ENCODE data around the gene SMIM20.

The SMIM20 gene

DNA sequence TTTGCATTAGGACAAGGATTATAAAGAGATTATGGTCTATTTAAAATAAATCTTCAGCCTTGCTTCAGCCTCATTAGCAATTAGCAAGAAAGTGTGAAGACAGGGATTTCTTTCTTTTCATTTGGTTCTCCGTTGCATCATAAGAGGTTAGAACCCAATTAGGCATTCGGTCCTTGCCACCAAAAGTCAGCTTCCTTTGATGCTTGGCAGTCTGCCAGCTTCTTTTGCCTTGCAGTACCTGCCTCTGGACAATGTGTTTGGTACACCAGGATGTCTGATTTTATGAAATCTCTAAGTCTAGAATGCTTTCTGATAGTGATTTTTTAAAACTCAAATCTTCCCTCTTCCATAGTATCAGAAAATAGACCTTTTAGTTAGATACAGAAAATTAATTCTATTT lies 12.4 kb downstream of the SMIM20 start:
- no peak for DNase-seq (ENCODE audit: low read depth in 2 of 2)

DNA sequence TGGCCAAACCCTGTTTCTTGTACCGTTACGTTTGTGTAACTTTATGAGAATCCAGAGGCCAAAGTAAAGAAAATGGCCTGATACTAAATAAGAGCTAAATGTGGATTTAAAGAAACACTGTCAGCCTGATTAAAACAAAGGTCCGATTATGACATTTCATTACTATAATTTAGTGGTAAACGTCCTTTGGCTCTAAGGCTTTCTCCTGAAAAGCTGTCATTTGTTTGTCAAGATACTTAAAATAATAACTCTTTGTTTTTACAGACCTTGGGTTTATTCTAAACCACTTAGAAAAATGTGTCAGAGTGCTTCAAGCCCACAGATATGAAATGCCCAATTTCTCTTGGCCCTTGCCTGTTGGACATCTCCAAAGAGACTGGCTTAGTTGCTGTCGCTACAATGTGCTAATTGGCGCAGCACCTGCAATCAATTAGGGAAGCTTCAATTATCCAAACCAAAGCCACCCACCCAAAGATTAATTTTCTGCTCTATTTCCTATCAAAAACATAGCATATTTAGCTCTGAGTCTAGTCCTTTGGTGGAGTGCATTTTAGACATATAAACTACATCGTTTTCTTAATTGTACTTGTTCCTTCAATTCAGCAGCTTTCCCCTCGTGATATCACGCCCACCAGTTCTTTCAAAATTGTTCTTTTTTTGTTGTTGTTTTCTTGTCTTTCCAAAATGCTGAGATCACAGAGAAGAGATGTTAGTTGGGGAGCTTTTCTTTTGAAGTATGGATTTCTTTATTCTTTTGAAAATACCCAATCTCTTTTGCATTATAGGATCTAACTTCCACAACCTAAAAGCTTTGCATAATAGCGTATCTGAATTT lies 13.6 kb downstream of the SMIM20 start:
- DNase-seq (ENCODE audit: low read depth in 2 of 2): no peak

- peak; percentile 70 to 71 for DNase-seq (ENCODE audit: low read depth in 2 of 2)
Observed at GRCh38 chr4:25928379-25929297, 14.6 kb downstream of the SMIM20 start.

GRCh38 chr4:25929298-25929686 lies 15.3 kb downstream of the SMIM20 start:
- no peak for DNase-seq (ENCODE audit: low read depth in 2 of 2)

DNA sequence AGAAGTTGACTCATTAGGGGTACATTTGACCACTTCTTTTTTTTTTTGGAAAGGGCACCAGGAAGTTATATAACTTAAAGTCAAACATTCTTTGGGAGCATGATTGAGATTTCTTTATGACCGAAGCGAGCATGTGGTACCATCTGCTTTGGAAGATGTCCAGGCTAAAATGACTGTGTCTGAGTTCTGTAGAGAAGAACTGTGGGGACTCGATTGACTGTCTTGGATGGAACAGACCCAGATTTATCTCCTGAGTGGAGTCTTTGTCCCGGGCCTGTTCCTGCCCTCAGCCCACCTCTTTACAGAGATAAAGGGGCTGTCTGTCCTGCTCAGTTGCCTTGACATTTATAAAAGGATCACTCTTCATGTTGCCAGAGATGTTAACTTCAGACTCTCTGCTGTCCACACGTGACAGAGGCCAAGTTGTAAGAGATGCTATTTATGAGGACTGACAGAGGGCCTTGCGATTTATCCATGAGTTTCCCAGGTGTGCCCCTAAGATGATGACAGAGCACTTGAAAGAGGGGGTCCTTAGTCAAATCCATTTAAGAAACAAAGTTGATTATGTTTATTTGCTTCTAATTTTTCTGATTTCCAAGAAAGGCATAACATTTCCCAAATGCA lies 16.8 kb downstream of the SMIM20 start:
- DNase-seq (ENCODE audit: low read depth in 2 of 2): no peak

GRCh38 chr4:25936696-25937095 lies 22.7 kb downstream of the SMIM20 start:
- DNase-seq (ENCODE audit: low read depth in 2 of 2): no peak

DNA sequence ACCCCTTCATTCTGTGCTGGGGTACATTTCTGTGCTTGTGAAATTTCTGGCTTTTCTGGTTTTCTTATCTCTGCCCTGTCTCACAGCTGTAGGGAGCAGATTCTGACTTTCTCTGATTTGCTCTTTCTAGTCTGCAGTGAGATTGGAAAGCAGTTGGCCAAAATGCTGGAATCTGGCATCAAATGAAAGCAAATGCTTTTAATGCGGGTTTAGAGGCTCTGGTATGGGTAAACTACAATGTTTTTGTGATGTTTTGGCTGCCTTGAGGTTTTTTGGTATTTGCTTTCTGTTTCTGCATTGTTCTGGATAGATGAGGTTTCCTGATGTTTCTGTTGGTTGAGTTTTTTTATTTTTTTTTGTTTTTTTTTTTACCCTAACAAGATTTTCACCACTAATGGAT lies 23.8 kb downstream of the SMIM20 start:
- DNase-seq (ENCODE audit: low read depth in 2 of 2): peak; percentile 42 to 48

- DNase-seq (ENCODE audit: low read depth in 2 of 2): no peak
Observed at GRCh38 chr4:25938366-25938765, 24.3 kb downstream of the SMIM20 start.

- no peak for DNase-seq (ENCODE audit: low read depth in 2 of 2)
Observed at GRCh38 chr4:25938787-25939186, 24.8 kb downstream of the SMIM20 start.

DNA sequence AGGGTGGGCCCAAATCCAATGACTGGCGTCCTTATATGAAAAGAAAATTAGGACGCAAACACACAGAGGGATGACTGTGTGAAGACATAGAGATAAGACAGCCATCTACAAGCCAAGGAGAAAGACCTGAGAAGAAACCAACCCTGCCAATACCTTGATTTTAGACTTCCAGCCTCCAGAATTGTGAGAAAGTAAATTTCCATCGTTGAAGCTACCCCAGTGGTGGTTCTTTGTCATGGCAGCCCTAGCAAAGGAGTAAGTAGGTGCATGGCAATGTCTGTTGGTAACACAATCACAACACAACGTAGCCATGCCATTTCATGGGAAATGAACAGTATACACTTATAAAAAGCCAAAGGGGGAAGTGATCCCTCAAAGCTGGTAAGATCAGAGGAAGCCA lies 25.3 kb downstream of the SMIM20 start:
- no peak for DNase-seq (ENCODE audit: low read depth in 2 of 2)

- no peak for DNase-seq (ENCODE audit: low read depth in 2 of 2)
Observed at GRCh38 chr4:25941457-25942221, 27.6 kb downstream of the SMIM20 start.

DNA sequence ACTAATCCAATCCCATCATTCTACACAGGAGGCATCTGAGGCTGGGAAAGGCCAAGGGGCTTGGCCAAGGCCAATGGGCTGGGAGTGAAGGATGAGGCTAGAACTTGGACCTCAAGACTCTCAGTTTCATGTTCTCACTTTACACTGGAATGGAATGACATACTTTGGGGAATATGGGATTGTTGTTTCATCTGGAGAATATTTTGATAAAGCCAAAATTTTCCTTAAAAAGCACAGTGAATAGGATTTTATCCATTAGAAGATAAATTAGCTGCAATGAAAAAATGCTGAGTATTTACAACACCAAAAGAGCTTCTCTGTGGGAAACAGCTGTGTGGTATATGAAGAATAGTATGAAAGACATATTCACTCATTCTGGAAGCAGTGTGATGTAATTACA lies 29.3 kb downstream of the SMIM20 start:
- DNase-seq (ENCODE audit: low read depth in 2 of 2): no peak

- DNase-seq (ENCODE audit: low read depth in 2 of 2): no peak
Observed at GRCh38 chr4:25943805-25944204, 29.8 kb downstream of the SMIM20 start.

DNA sequence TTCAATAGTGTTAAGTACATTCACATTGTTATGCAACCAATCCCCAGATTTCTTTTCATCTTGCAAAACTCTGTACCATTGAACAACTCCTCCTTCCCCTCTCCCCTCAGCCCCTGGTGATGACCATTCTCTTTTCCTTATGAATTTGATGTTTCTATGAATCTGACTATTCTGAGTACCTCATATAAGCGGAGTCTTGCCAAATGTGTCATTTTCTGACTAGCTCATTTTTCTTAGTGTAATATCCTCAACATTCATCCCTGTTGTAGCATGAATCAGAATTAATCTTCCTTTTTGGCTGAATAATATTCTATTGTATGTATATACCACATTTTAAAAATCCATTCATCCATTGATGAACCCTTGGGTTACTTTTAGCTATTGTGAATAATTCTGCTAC lies 34.0 kb downstream of the SMIM20 start:
- no peak for DNase-seq (ENCODE audit: low read depth in 2 of 2)

GRCh38 chr4:25949173-25949748 lies 35.2 kb downstream of the SMIM20 start:
- DNase-seq (ENCODE audit: low read depth in 2 of 2): no peak

- no peak for DNase-seq (ENCODE audit: low read depth in 2 of 2)
Observed at GRCh38 chr4:25949994-25950393, 36.0 kb downstream of the SMIM20 start.

DNA sequence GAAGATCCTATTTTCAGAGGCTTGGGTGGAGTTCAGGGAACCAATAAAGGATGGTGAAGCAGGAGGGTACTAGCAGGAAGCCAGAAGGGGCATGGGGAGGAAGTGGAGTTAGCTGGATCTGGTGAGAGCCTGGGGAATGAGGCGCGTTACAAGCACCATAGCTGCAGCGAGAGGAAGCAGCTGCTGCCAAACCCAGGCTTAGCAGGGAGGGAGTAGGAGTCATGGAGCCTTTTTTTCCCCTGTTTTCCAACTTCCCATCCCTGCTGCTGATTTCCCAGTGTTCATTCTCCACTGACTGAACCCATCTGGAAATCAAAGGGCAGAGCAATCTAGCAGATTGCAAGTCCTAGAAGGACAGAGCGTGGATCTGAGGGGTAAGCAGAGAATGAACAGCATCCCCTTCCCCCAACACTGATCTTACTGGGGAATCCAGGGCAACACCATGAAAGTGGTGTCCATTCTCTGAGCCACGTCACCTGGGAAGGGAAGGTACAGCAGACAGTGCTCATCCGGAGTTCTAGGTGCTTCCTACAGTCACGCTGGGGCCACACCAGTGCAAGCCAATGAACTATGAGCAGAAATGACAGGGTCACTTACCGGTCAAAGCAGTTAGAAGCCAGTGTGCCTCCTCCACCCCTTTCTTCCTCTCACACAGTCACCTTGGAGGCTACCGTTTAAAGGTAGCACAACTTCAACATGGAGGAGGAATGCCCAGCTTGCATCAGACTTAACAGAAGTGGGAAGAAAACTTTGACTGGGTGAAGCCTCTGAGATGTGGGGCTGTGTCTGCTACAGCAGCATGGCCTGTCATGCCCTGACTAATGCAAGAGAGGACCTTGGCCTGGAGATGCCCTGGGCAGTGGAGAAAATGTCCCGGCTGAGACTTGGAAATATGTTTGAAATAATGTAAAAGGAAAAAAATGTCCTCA lies 36.7 kb downstream of the SMIM20 start:
- no peak for DNase-seq (ENCODE audit: low read depth in 2 of 2)

GRCh38 chr4:25951390-25951952 lies 37.5 kb downstream of the SMIM20 start:
- DNase-seq (ENCODE audit: low read depth in 2 of 2): no peak

- no peak for DNase-seq (ENCODE audit: low read depth in 2 of 2)
Observed at GRCh38 chr4:25953740-25954139, 39.7 kb downstream of the SMIM20 start.
